Stimulated activated CD4-positive, alpha-beta T cell treated with anti-CD3 and anti-CD28 coated beads, Interleukin-15, amount 100 ng/mL, for 1 hour (primary cell): ENCODE results near the gene PPIL3.

ENCODE experiments used
- DNase-seq, 2 donors: peaks; one replicate each; pipeline ENCODE4 v3.0.0-alpha.2; 2020; ENCODE audit warnings: low read depth in 1 of 2, low spot score in 1 of 2

The PPIL3 gene

DNA sequence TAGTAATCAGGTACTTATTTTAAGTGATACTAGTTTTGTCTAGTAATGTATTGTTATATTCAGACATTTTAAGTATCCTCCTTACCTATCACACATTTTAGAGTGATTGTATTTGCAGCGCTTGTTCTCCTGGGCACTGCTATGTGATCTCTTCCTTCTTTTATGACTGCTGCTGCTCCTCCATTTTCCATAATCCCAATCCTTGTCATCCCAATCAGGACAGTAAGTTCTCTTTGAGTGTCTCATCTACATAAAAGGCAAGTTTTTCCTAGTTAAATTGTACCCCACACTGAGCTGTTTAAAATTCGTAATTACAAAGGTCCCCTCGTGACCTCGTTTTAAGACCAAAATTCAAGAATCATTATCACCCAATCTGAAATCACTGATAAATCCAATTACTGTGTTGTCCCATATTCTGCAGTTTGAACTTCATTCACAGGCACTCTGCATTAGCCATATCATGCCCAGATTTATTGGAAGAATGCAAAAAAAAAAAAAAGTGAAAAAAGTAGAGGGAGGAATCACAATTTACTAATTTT, 27.2 kb downstream of the PPIL3 start:
- no peak for DNase-seq

DNA sequence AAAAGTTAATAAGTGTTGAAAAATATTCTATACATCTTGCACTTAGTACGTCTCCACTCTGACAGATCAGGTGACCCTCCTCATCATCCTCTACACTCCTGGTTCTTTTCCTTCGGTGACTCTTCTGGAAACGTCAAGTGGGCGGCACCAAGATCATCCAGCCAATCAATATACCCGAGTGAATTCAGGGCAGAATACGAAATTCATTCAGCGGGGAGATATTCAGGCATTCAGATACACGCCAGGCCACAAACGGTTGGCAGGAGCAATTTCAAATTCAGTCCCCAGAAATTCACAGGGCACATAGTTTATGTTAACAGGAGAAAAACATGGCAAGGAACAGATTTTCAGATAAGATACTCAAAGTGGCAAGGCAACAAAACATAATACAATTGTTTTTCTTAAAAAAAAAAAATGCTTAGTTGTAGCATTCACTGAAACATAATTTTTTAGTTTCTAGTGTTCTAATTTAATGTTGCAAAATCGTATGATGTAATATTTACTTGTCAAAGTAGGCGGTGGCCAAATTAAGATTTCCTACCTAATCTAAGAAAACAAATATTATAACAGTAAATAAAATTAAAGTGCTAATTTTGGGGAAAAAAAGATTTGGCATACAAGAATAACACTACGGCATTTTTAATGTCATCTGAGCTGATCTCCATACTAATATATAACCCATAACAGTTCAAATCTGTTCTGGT, 28.6 kb downstream of the PPIL3 start:
- DNase-seq = no peak

DNA sequence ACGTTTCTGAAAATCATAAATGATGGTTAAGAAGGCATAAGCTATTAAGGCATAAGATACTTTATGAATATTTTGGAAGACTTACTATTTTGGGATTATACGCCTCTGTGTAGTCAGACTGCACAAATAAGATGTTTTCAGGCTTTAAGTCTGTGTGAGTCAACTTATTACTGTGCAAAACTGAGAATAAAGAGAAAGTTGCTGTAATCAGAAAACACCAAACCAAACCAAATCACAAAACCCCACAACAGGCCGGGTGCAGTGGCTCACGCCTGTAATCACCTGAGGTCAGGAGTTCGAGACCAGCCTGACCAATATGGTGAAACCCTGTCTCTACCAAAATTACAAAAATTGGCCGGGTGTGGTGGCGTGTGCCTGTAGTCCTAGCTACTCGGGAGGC, 32.1 kb downstream of the PPIL3 start:
- no peak for DNase-seq

DNA sequence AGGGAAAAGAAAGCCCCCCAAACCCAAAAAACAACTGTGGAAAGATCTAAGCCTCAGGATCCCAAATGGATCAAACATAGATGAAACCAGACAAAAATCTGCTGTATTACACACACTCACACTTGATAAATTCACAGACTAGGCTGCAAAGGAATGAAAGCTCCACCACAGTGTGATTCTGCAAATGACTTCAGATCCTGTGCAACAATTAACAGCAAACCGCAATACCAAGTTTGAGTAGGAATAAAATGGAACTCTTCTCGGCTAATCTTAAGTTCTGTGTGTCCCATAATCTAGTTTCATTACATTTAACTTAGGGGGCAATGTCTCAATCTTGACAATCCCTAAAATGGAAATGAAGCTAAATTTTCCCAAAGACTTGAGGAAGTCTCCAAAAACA, 36.3 kb downstream of the PPIL3 start:
- DNase-seq = no peak

DNA sequence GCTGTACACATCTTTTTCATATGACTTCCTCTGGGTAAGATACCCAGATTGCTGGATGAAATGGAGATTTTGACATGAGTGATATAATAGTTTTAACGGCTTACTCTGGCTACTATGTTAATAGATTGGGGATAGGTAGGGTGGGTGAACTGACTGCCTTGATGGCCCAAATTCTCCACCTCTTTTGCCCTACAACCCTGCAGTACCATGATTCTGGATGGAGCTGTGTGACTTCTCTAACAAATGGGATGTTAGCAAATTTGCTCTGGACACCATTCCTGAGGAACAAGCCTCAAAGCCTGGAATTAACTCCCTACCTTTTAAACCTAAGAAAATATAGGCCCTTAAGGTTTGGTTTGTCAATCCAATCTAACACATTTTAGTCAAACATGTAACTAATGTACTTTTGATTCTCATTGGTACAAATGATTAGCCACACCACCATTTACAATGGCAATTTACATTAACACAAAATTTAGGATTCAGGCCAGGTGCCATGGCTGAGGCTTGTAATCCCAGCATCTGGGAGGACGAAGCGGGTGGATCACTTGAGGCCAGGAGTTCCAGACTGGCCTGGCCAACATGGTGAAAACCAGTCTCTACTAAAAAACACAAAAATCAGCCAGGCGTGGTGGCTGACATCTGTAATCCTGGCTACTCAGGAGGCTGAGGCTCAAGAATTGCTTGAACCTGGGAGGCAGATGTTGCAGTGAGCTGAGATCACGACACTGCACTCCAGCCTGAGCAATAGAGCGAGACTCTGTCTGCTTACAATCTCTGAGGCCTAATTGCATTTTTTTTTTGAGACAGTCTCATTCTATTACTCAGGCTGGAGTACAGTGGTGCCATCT, 37.3 kb downstream of the PPIL3 start:
- DNase-seq = no peak

DNA sequence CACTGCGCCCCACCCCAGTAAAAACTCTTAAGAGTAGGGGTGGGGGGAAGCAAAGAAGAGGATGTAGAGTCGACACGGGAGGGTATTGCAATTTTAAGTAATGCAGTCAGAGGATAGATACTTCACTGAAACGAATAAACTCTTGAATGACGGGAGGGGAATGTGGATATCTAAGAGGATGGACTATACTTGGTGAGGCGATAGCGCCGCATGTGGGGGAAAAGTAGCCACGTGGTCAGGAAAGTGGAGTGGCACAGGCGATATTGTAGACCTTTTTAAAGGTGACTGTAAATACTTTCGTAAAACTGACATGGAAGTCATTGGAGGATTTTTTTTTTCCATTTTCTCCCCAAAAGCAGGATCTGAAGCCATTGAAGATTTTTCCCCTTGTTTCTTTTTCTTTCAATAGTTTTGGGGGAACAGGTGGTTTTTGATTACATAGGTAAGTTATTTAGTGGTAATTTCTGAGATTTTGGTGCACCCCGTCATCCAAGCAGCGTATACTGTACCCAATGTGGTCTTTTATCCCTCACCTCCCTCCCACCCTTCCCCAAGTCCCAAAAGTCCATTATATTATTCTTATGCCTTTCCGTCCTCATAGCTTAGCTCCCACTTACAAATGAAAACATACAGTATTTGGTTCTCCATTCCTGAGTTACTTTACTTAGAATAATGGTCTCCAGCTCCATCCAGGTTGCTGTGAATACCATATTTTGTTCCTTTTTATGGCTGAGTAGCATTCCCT, 38.2 kb downstream of the PPIL3 start:
- no peak for DNase-seq

DNA sequence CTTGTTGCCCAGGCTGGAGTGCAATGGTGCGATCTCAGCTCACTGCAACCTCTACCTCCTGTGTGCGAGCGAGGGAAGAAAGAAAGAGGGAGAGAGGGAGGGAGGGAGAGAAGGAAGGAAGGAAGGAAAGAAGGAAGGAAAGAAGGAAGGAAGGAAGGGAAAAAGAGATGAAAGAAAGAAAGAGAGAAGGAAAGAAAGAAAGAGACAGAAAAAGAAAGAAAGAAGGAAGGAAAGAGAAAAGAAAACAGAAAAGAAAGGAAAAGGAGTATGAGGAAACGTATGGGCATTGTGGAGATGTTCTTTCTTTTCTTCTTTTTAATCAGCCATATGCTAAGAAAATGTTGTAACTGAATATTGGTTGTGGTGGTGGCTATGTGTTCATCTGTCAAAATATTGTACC, 40.9 kb downstream of the PPIL3 start:
- no peak for DNase-seq

DNA sequence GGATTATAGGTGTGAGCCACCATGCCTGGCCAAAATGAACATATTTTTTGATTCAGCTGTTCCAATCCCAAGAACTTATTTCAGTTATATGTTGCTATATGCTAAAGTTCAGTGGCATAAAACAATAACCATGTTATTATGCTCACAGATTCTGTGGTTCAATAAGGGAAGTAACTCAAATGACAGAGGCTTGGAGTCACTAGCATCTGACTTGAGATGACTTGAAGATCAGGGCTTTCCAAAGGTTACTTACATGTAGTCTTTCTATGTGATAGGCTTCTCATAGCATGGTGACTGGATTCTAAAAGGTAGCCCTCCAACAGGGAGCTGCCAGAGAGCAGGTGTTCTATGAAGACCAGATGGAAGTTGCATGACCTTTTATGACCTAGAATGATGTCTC, 41.6 kb downstream of the PPIL3 start:
- DNase-seq = no peak

DNA sequence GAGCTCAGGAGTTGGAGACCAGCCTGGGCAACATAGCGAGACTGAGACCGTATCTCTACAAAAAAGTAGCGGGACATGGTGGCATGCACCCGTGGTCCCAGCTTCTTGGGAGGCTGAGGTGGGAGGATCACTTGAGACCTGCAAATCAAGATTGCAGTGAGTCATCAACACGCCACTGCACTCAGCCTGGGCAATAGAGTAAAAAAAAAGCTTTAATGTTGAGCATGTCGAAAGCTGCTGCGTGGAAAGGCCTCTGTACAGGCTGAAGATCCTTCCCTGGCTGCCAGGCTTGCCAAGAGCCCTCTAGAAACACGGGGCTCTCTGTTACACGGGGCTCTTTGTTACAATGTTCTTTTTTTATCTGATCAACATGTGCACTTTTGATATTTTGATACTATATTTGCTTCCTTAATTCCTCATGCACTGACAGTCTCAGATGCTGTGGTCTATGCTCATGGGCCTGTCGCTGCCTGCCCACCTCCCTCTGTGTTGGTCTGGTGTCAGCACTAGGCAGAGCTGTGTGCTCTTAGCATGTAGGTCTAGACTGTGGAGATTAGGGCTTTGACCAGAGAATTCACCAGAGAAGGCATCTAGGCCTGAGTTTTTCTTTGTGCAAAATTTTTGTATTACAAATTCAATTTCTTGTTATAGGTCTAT, 43.1 kb downstream of the PPIL3 start:
- no peak for DNase-seq

DNA sequence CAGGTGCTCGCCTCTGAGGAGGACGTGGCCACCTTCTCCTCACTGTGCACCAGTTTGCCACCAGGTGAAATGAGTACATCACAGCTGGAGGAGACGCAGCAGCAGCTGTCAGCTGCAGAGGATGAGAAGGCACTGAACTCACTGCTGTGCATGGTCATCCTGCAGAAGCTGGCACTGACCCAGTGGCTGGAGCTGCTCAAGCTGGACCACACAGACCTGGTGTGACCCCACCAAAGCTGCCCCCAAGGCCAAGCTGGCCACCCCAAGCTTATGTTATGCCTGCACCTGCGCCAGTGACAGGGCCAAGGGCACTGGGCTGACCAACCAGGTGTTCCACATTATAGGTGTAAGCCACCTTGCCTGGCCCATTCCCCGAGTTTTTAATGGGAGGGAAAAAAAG, 43.7 kb downstream of the PPIL3 start:
- no peak for DNase-seq

DNA sequence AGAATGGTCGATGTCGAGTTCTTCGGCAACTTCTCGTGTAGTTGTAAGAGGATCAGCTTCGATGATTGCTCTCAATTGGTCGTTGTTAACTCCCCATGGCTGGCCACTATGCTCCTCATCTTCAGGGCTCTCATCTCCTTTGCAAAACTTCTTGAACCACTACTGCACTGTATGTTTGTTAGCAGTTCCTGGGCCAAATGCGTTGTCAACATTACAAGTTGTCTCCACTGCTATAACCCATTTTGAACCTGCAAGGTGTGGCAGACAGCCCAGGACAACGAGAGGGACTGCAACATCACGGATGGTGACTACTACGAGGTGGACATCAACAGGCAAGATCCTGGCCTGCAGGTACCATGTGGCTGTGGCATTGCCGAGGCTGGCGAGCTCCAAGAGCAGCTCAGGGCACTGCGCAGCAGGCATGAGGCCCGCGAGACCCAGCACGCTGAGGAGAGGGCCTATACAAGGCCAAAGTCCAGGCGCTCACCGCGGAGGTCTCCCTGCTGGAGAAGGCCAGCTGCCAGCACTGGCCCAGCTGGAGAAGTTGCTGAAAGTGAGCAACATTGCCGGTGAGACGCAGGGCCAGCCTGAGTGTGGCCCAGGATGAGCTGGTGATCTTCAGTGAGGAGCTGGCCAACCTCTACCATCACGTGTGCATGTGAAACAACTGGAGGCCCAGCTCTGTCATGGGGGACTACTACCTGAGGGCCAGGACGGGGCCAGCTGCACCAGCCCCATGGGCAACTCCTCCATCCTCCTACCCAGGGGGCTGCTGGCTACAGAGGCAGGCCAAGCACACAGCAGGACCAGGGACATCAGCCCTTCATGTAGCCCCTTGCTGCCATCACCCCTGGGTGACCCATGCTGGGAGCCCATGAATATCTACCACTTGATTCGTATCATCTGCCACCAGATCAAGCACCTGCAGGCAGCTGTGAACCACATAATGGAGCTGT, 44.6 kb downstream of the PPIL3 start:
- no peak for DNase-seq

DNA sequence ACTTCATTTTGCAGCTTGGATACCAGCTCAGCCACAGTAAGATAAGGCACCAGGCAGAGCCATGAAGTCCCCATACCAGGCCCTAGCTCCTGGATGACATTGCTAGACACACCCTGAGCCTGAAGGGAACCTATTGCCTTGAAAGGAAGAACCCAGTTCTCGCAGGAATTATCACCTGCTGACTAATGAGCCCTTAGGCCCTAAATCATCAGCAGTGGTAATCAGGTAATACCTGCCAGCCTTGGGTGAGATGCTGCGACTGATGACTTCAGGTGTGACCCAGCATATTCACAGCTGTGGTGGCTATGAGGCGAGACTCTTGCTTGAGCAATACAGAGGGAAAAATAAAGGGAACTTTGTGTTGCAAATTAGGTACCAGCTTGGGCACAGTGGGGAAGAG, 49.4 kb downstream of the PPIL3 start:
- DNase-seq = no peak

DNA sequence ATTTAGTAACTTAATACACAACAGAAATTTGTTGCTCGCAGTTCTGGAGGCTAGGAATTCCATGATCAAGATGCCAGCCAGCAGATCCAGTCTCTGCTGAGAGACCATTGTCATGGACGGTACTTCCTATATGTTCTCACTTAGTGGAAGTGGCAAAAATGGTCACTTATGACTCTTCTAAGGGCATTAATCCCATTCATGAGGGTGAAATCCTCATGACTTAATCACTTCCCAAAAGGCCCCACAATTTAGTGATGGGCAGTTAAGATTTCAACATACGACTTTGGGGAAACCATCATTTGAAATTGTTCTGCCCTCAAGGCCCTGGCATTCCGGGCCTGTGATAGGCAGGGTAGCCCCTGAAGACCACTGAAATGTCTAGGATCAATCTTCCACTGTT, 54.2 kb downstream of the PPIL3 start:
- no peak for DNase-seq

DNA sequence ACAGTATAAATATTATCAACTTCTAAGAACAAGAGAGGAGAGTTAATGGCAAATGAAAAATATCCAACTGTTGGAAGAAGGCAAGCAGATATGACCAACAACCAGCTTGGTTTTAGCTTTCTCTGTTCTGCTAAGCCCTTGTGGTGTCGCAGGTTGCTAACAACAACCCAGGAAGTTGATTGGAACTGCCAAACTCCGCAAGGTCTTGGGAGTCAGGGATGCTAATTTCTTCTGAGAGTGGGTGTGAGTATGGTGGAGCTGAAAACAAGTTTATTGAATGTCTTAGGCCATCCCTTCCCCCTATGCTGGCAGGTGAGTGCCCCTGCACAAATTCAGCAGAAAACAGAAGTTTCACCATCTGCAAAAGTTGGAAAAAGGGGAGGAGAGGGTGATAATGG, 59.6 kb downstream of the PPIL3 start:
- no peak for DNase-seq

DNA sequence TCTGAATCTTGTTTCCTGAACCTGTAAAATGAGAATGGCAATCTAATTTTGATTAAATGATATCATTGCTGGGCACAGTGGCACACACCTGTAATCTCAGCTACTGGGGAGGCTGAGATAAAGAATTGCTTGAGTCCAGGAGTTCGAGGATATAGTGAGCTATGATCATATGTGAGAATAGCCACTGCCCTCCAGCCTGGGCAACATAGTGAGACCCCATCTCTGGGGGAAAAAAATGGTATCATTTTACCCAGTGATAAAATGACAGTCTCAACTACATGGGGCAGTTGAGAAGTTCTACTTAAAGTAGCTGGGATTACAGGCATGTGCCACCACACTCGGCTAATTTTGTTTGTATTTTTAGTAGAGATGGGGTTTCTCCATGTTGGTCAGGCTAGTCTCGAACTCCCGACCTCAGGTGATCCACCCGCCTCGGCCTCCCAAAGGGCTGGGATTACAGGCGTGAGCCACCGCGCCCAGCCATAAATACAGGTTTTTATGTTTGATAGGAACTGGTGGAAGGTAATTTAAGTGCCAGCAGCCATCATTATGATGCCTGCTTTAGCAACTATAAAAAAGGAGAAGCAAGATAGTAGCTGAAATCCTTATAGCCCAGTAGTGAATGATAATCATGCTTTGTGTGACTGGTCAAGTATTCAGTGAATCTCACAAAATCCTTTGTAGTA, 60.2 kb downstream of the PPIL3 start:
- DNase-seq = no peak

DNA sequence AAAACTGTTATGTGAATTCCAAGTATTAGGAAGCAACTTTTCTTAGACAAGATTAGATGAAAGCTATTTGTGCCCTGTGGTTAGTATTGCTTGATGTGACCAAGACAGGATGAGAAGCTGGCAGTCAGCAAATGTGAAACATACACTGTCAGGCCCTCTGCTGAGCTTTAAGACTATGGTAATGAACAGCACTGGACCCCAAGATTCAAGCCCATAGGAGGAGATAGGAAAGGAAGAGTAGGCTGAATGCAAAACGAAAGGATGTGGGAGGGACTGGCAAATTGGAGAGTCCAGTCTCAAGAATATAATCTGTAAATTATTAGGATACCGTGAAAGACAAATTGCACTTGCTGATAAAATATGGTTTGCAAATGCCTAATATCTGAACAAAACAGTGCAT, 60.8 kb downstream of the PPIL3 start:
- DNase-seq = no peak

DNA sequence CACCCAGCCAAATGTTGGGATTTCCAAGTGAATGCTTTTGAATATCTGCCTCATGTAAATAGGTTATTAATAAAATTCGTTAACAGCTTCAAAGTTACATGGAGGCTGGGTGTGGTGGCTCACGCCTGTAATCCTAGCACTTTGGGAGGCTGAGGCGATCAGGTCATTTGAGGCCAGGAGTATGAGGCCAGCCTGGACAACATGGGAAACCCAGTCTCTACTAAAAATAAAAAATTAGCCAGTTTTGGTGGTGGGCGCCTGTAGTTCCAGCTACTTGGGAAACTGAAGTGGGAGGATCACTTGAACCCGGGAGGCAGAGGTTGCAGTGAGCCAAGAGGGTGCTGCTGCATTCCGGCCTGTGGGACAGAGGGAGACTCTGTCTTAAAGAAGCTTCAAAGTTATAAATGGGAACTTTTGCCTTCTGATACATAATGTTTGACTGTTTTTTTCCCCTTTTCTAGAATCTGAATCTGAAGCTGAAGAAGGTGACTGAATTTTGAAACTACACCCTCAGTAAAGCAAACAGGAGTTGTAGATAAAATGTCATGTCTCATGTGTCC, 67.1 kb downstream of the PPIL3 start:
- no peak for DNase-seq
